NT2/D1 (cell line): ENCODE results near the gene FOXP1.
A peak's percentile ranks its signal among the peaks of the same experiment; 100 is the strongest.

Experiments
- DNase-seq: peaks from one replicate; pipeline ENCODE4 v3.0.0-alpha.2; 2011; ENCODE audit warnings: low read depth, low spot score
- H3K27me3 ChIP-seq: 2 replicates; pipeline ENCODE4 v1.6.0; 2011; ENCODE audit warnings: mild to moderate bottlenecking; ENCODE audit not compliant: insufficient read length, insufficient read depth
- H3K36me3 ChIP-seq: 2 replicates; pipeline ENCODE4 v1.6.1; 2011; ENCODE audit warnings: mild to moderate bottlenecking, low read length, mixed read lengths; ENCODE audit not compliant: insufficient read depth, insufficient read length
- H3K4me1 ChIP-seq: 2 replicates; pipeline ENCODE4 v1.5.1; 2011; ENCODE audit not compliant: insufficient read depth, insufficient read length
- H3K4me3 ChIP-seq: 2 replicates; pipeline ENCODE4 v1.5.1; 2011; ENCODE audit warnings: low read depth; ENCODE audit not compliant: insufficient read length
- H3K9ac ChIP-seq: 2 replicates; pipeline ENCODE4 v1.6.0; 2011; ENCODE audit warnings: low read depth; ENCODE audit not compliant: insufficient read length
- H3K9me3 ChIP-seq: 2 replicates; pipeline ENCODE4 v1.5.1; 2011; ENCODE audit warnings: mild to moderate bottlenecking, low read length; ENCODE audit not compliant: insufficient read depth
- SUZ12 ChIP-seq: IDR thresholded peaks from 2 replicates; pipeline ENCODE4 v1.6.1; 2011; ENCODE audit not compliant: insufficient read length, insufficient read depth; ENCODE audit errors: extremely low read depth
- YY1 ChIP-seq: IDR thresholded peaks from 2 replicates; pipeline ENCODE4 v1.6.1; 2011; ENCODE audit not compliant: insufficient read length, insufficient read depth
- ZNF274 ChIP-seq: IDR thresholded peaks from 2 replicates; pipeline ENCODE4 v1.6.1; 2011; ENCODE audit warnings: mild to moderate bottlenecking, low read depth, low read length

The FOXP1 gene

DNA sequence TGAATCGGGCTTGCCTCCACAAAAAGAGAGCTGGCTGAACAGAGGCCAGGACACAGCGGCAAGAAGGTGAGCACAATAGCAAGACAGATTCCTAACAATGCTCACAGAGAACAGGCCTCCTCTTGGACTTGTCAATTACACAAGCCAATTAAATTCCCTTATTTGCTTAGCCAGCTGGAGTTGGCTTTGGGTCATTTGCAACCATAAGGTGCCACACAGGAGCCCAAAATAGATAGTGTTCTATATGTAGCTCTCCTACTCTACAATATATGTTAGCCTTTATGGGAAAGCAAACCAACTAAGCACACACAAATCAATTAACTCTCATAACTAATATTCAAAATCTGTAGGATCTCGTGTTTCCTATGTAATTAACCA, 335.6 kb downstream of the FOXP1 start:
- Histone ChIP-seq H3K4me1 (peaks cover 18% of the 10 kb centered on the region), H3K9me3 (no peaks in the 10 kb centered on the region), H3K4me3 (no peak overlapping the region), H3K27me3 (no peaks in the 10 kb centered on the region), H3K36me3 (no peaks in the 10 kb centered on the region), H3K9ac (no peak overlapping the region)
- TF ChIP-seq ZNF274 (no peak), YY1 (no peak), SUZ12 (no peak)
- DNase-seq: no peak

DNA sequence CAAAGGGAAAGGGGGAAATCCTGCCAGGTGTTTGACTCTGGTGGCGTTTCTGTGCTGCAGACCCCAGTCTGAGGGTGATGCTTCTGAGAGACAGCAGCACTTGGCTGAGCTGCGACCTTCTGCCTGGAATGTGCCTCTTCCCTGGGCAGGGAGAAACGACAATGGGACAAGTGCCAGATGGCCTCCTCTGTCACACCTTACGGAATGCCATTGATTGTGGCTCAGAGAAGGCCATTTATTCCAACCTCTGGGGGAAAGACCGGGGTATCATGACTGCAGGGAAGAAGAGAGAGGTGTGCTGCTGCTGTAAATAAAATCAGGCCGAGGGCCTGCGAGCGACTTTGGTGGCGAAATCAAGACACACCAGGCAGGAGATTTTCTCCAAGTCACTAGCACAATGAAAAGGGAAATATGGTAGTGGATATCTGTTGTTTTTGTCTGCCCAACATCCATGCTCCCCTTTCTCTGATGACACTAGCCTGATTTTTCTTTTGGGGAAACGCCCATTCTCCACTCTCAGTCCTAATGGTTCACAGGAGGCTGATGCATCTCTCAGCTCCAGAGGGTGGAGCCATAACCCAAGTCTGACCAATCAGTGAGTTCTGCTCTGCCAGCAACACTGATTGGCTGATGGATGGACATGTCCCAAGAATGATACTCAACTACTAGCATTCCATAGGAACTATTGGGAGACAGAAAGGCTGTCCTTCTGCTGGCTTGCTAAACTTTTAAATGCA, 336.1 kb downstream of the FOXP1 start:
- no peak for DNase-seq
- H3K36me3 ChIP-seq: no peaks in the 10 kb centered on the region

DNA sequence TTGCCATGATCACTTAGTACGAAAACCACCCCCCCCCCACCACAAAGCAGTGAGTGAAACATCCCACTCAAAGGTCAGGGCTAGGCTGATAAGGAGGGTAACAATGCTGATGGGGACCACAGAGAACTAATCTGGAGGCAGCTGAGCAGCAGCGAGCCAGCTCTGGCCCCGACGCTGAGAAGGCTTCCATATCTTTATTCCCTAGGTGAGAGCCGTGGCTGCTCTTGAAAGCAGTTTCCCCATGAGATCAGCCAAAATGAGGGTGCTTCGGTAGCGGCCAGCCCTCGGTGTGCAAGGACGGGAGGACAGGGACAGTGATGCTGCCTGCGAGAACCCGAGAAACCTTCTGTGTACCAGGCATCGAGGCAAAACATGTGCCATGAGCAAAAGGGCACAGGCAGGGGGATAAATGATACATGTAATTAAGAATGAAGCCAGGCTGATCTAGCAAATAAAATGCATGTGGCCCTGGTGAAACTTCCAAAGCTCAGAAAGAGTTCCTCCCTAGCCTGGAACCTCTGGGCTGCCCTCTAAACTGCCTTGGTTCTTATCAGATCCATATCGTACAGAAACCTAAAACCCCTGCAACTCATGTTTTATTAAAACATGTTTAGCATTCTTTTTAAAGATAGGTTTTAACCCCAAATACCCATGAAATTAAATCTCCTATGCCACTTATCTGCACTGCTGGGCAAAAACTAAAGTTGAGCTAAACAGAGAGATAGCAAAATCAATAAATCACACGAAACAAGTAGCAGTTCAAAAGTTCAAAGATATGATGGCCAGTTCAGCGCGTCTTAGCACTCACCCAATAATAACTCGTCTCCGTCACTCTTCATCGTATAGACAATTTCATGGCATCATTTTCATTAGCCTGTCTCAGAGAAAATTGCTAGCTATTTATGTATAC, 337.3 kb downstream of the FOXP1 start:
- H3K4me1 ChIP-seq: peaks cover 21% of the 10 kb centered on the region

More for the DNA sequence above, 336.1 kb downstream of the FOXP1 start:
- Histone ChIP-seq H3K27me3 (no peaks in the 10 kb centered on the region), H3K4me1 (peaks cover 18% of the 10 kb centered on the region), H3K9me3 (no peaks in the 10 kb centered on the region), H3K4me3 (no peak overlapping the region), H3K9ac (no peak overlapping the region)
- TF ChIP-seq YY1 (no peak), SUZ12 (no peak), ZNF274 (no peak)

DNA sequence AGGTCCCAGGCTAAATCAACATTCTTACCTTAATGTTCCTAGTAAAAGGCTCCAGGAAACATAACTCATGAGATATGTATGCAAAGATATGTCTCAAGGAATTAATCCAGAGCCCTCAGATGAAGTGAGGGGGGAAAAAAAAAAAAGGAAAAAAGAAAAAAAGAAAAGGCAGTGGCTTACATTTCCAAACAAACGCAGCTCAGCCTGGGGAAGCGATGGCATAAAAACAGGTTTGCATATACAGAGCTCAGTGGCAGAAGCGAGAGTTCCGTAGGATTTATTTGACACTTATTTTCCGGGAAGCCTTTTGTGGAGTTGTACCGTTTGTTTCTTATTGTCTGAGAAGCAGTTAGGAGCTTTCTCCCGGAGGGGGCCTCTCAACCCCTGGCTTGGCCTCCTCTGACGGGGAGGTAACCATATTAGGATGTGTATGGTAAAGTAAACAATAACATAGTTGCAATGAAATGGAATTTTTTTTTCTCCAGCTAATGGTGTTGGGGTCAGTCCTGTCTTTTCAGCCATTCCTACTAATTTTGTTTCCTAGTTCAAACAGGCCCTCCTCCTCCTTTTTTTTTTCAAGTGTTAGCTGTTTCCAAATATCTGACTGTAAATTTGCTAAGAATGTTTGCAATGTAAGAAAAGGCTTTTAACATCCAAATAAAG, 338.6 kb downstream of the FOXP1 start:
- TF ChIP-seq YY1 (no peak), SUZ12 (no peak), ZNF274 (no peak)
- peaks cover 21% of the 10 kb centered on the region for H3K4me1 ChIP-seq
- no peak overlapping the region for H3K4me3 ChIP-seq
- H3K9me3 ChIP-seq: no peaks in the 10 kb centered on the region
- H3K36me3 ChIP-seq: no peaks in the 10 kb centered on the region
- no peaks in the 10 kb centered on the region for H3K27me3 ChIP-seq
- peak overlapping the region; percentile 33 for H3K9ac ChIP-seq
- no peak for DNase-seq

More for the DNA sequence above, 337.3 kb downstream of the FOXP1 start:
- H3K36me3 ChIP-seq: no peaks in the 10 kb centered on the region
- no peak for DNase-seq
- TF ChIP-seq ZNF274: no peak
- TF ChIP-seq SUZ12: no peak
- no peak for TF ChIP-seq YY1
- no peaks in the 10 kb centered on the region for H3K9me3 ChIP-seq
- H3K4me3 ChIP-seq: no peak overlapping the region
- H3K27me3 ChIP-seq: no peaks in the 10 kb centered on the region
- H3K9ac ChIP-seq: peak overlapping the region; percentile 29

DNA sequence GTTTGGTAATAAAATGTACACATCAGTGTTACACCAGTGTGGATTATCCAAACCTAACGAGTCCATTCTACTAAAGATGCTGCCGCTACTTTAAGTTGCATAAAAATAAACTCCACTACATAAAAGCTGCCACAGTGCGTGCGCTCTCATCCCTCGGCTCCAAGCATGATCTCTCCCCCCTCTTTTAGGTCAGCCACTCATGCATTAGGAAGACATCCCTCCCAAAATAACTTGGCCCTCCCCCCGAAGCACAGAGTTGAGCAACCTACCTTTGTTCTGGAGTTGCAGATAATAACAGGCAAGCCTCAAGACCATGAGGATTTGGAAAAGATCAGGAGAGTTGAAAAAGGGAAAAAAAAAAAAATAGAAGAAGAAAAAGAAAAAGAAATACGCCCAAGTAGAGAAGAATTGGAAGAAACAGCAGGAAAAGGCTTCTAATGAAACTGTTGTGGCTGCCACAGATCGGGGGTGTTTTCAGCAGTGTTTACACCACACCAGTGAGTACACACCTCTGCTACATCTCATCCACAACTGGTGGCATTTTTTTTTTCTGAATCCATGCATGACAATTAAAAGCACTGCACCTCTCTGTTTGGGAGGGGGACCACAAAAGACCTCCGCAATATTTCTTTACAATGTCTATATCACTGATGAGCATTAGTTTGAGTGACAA, 339.2 kb downstream of the FOXP1 start:
- Histone ChIP-seq H3K4me3 (no peak overlapping the region), H3K4me1 (peaks cover 21% of the 10 kb centered on the region), H3K27me3 (no peaks in the 10 kb centered on the region), H3K9ac (peak overlapping the region; percentile 33), H3K9me3 (no peaks in the 10 kb centered on the region), H3K36me3 (no peaks in the 10 kb centered on the region)
- TF ChIP-seq ZNF274 (no peak), SUZ12 (no peak), YY1 (no peak)
- DNase-seq: no peak

DNA sequence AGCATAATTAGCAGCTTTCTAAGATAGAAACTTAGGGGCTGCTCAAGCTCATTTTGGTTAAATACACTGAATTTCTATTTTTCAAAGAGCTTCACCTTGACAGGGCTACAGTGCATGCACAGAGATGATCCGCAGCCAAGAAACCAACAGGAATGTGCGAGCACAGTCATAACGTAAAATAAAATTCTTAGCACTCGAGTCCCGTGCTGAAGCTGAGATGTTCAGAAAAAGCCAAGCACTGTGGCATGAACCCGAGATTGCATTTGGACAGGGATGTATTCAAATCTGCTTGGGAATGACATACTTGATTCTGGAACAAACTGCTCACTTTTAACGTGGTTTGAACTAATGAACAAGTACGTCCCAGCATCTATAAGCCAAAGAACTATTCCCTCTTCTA, 340.3 kb downstream of the FOXP1 start:
- H3K9me3 ChIP-seq: no peaks in the 10 kb centered on the region
- no peaks in the 10 kb centered on the region for H3K27me3 ChIP-seq
- TF ChIP-seq SUZ12 (no peak), YY1 (no peak), ZNF274 (no peak)
- no peak overlapping the region for H3K9ac ChIP-seq
- no peak overlapping the region for H3K4me3 ChIP-seq
- no peaks in the 10 kb centered on the region for H3K36me3 ChIP-seq
- peaks cover 21% of the 10 kb centered on the region for H3K4me1 ChIP-seq
- DNase-seq: no peak
